SK-N-SH (cell line): ENCODE measurements around the gene NOTCH2. TPM values are rescaled to one million over a fixed set of nuclear protein-coding genes. Genes with fewer than 3 reads are reported as not detected.

ENCODE experiments used
- CTCF ChIA-PET: fragments of 300-600, 350-600 bp; formaldehyde crosslinking; extraction: SDS; loops from one replicate; lab custom pipeline; 2021; lab: Yijun Ruan, JAX
- POLR2A ChIA-PET: fragments of 350-600 bp; sonication (Branson Sonifier 250); formaldehyde crosslinking; extraction: SDS; loops from one replicate; lab custom pipeline; 2020; ENCODE audit warnings: antibody characterized with exemption, inconsistent platforms; lab: Yijun Ruan, JAX
- DNase-seq: peaks from one replicate; pipeline ENCODE4 v3.0.0; 2012
- H2AFZ ChIP-seq: fragments of 200-600 bp; sonication (generic); 2 replicates; pipeline ENCODE4 v1.8.1; 2016; ENCODE audit warnings: antibody characterized with exemption, mild to moderate bottlenecking, low read depth
- H3F3A ChIP-seq: fragments of 200-600 bp; sonication (generic); replicated peaks from 2 replicates; pipeline ENCODE3; 2016; ENCODE audit warnings: antibody characterized with exemption, mild to moderate bottlenecking; ENCODE audit not compliant: insufficient read depth
- H3K27ac ChIP-seq, 2 experiments: fragments of 200-500 bp in 1 of 2; fragments of 200-600 bp in 1 of 2; sonication (Bioruptor generic) in 1 of 2; sonication (generic), shearing (Covaris generic) in 1 of 2; 2 replicates each; pipeline versions ENCODE4 v1.5.1 to v1.6.1; 2014 to 2016; ENCODE audit warnings: low read depth in 2 of 2, inconsistent platforms in 1 of 2, low read length in 1 of 2, mild to moderate bottlenecking in 1 of 2, mixed read lengths in 1 of 2
- H3K27me3 ChIP-seq: fragments of 200-600 bp; sonication (generic), shearing (Covaris generic); 2 replicates; pipeline ENCODE4 v1.6.1; 2016; ENCODE audit warnings: mixed run types; ENCODE audit not compliant: insufficient read depth
- H3K36me3 ChIP-seq, 2 experiments: fragments of 200-500 bp in 1 of 2; fragments of 200-600 bp in 1 of 2; sonication (Bioruptor generic) in 1 of 2; sonication (generic) in 1 of 2; replicated peaks in 1 of 2; 2 replicates each; pipeline versions ENCODE3 to v1.5.1; 2014 to 2016; ENCODE audit warnings: low read length in 1 of 2, mild to moderate bottlenecking in 1 of 2; ENCODE audit not compliant: insufficient read depth in 2 of 2, control insufficient read depth in 1 of 2
- H3K4me1 ChIP-seq, 2 experiments: fragments of 200-500 bp in 1 of 2; fragments of 200-600 bp in 1 of 2; sonication (Bioruptor generic) in 1 of 2; sonication (generic), shearing (Covaris generic) in 1 of 2; 2 replicates each; pipeline versions ENCODE4 v1.5.1 to v1.6.1; 2014 to 2016; ENCODE audit warnings: low read depth in 1 of 2, low read length in 1 of 2, mixed run types in 1 of 2; ENCODE audit not compliant: insufficient read depth in 2 of 2, control insufficient read depth in 1 of 2
- H3K4me2 ChIP-seq: fragments of 200-600 bp; sonication (generic), shearing (Covaris generic); 2 replicates; pipeline ENCODE4 v1.6.1; 2017; ENCODE audit warnings: mixed run types
- H3K4me3 ChIP-seq, 2 experiments: fragments of 200-500 bp in 1 of 2; fragments of 200-600 bp in 1 of 2; sonication (Bioruptor generic) in 1 of 2; sonication (generic), shearing (Covaris generic) in 1 of 2; 2 replicates each; pipeline versions ENCODE4 v1.5.1 to v1.8.1; 2014 to 2016; ENCODE audit warnings: low read depth in 2 of 2, inconsistent platforms in 1 of 2, low read length in 1 of 2, mild to moderate bottlenecking in 1 of 2, mixed read lengths in 1 of 2, moderate library complexity in 1 of 2
- H3K79me2 ChIP-seq: fragments of 200-600 bp; sonication (generic); 2 replicates; pipeline ENCODE4 v1.8.1; 2017; ENCODE audit warnings: mild to moderate bottlenecking; ENCODE audit not compliant: insufficient read depth
- H3K9ac ChIP-seq: fragments of 200-600 bp; sonication (generic); 2 replicates; pipeline ENCODE4 v1.6.1; 2017; ENCODE audit warnings: mixed run types
- H3K9me2 ChIP-seq: fragments of 200-600 bp; sonication (generic); 2 replicates; pipeline ENCODE4 v1.6.1; 2017; ENCODE audit warnings: mixed run types
- H3K9me3 ChIP-seq: fragments of 200-600 bp; sonication (generic); 2 replicates; pipeline ENCODE4 v1.6.1; 2017; ENCODE audit warnings: mixed run types, mild to moderate bottlenecking, moderate library complexity
- H4K20me1 ChIP-seq: fragments of 200-600 bp; sonication (generic); 2 replicates; pipeline ENCODE4 v1.6.1; 2017; ENCODE audit warnings: mild to moderate bottlenecking, mixed run types; ENCODE audit not compliant: insufficient read depth
- CTCF ChIP-seq: fragments of 200-600 bp; sonication (generic); IDR thresholded peaks from 2 replicates; pipeline ENCODE4 v1.6.1; 2017; ENCODE audit warnings: antibody characterized with exemption, mild to moderate bottlenecking, moderate library complexity
- FOSL2 ChIP-seq: IDR thresholded peaks from 2 replicates; pipeline ENCODE4 v1.4.0; 2012; ENCODE audit warnings: low read depth, mild to moderate bottlenecking, moderate library complexity, borderline replicate concordance
- FOXM1 ChIP-seq: IDR thresholded peaks from 2 replicates; pipeline ENCODE4 v1.4.0; 2012; ENCODE audit warnings: low read depth, mild to moderate bottlenecking
- MAX ChIP-seq: IDR thresholded peaks from 2 replicates; pipeline ENCODE4 v1.4.0; 2012; ENCODE audit warnings: low read depth
- MEF2A ChIP-seq: IDR thresholded peaks from 2 replicates; pipeline ENCODE4 v1.4.0; 2012; ENCODE audit warnings: low read depth, borderline replicate concordance
- MXI1 ChIP-seq: IDR thresholded peaks from 2 replicates; pipeline ENCODE4 v1.6.1; 2012; ENCODE audit warnings: mild to moderate bottlenecking, low read depth, low read length, improper control_type of control experiment
- PBX3 ChIP-seq: IDR thresholded peaks from 2 replicates; pipeline ENCODE4; 2012
- POLR2AphosphoS5 ChIP-seq: IDR thresholded peaks from 2 replicates; pipeline ENCODE4 v1.6.1; 2012; ENCODE audit warnings: low read depth, low read length
- REST ChIP-seq: IDR thresholded peaks from 2 replicates; pipeline ENCODE4 v1.6.1; 2012; ENCODE audit warnings: mild to moderate bottlenecking, low read depth, low read length, moderate library complexity
- SIN3A ChIP-seq: IDR thresholded peaks from 2 replicates; pipeline ENCODE4 v1.6.1; 2012; ENCODE audit warnings: low read depth, mild to moderate bottlenecking, low read length, moderate library complexity, borderline replicate concordance
- TCF12 ChIP-seq: IDR thresholded peaks from 2 replicates; pipeline ENCODE4 v1.4.0; 2012
- YY1 ChIP-seq: IDR thresholded peaks from 2 replicates; pipeline ENCODE4 v1.4.0; 2012; ENCODE audit warnings: low read depth, mild to moderate bottlenecking
- WGBS: methylation state at CpG from one replicate; pipeline ENCODE4 v1.1.6; 2017; ENCODE audit warnings: low lambda C conversion rate; 5-methylcytosine and 5-hydroxymethylcytosine counted together
- polyA plus RNA-seq, 3 experiments: library from polyadenylated mRNA; depleted of rRNA; stranded (reverse); fragments of >200 nt; gene quantifications; 2 replicates each; pipeline ENCODE4 v1.2.3, GENCODE V29; 2012

NOTCH2 gene
- polyA plus RNA-seq, 1 of the 3 experiments (the other 2 are of a cell fraction): 23.0 TPM

GRCh38 chr1:119935915-119936314 is 133.5 kb downstream of the NOTCH2 start:
- peaks cover 5% of the 10 kb centered on the region for H3F3A ChIP-seq
- CTCF ChIA-PET: interaction anchor here (1.1 kb wide), 1 partner anchor 11 kb away, joined by 5 read pairs; no protein-coding TSS in a partner anchor
- H3K36me3 ChIP-seq: peaks cover 78 to 88% of the 10 kb centered on the region in 2 experiments

More at GRCh38 chr1:119935915-119936314, 133.5 kb downstream of the NOTCH2 start:
- Histone ChIP-seq H3K27ac (no peak overlapping the region), H3K4me3 (no peak overlapping the region), H3K4me2 (no peak overlapping the region), H4K20me1 (no peaks in the 10 kb centered on the region), H3K27me3 (no peaks in the 10 kb centered on the region), H3K79me2 (peaks cover 10% of the 10 kb centered on the region; the same call in 1 of the 2 replicates), H3K9me3 (no peaks in the 10 kb centered on the region), H3K9ac (no peak overlapping the region), H3K4me1 (no peaks in the 10 kb centered on the region), H3K9me2 (no peaks in the 10 kb centered on the region), H2AFZ (no peak overlapping the region)
- DNase-seq: no peak
- 88% methylated on average over 2 of the region's 2 CpGs for WGBS
- POLR2A ChIA-PET: no interaction called here
- TF ChIP-seq FOSL2 (no peak), FOXM1 (no peak), POLR2AphosphoS5 (no peak), REST (no peak), TCF12 (no peak), MAX (no peak), PBX3 (no peak), MXI1 (no peak), YY1 (no peak), SIN3A (no peak), MEF2A (no peak), CTCF (no peak)
